PC-9 (cell line): ENCODE measurements around the gene PVALEF. TPM values are rescaled to one million over a fixed set of nuclear protein-coding genes. Genes with fewer than 3 reads are reported as not detected.

Experiments
- BruUV-seq: library from RNA; stranded (reverse); fragments of 400-500 nt; replicated peaks from 2 replicates; lab custom pipeline; 2021; lab: Mats Ljungman, UMichigan
- CTCF ChIA-PET: fragments of 300-600 bp; sonication (Branson Sonifier 250); formaldehyde crosslinking; loops from one replicate; lab custom pipeline; 2022; ENCODE audit warnings: antibody characterized with exemption; lab: Charles Lee
- POLR2A ChIA-PET: fragments of 300-600 bp; sonication (Branson Sonifier 250); formaldehyde crosslinking; loops from one replicate; lab custom pipeline; 2022; ENCODE audit warnings: antibody characterized with exemption; ENCODE audit not compliant: unreplicated experiment; lab: Charles Lee
- DNase-seq, 2 experiments: peaks; one replicate each; pipeline versions ENCODE4 v3.0.0 to v3.0.0-alpha.2; 2015 to 2022; ENCODE audit warnings: mixed read lengths in 1 of 2
- H2AFZ ChIP-seq: fragments of 200-600 bp; sonication (generic); 2 replicates; pipeline ENCODE4 v1.8.1; 2017; ENCODE audit warnings: antibody characterized with exemption
- H3F3A ChIP-seq: fragments of 200-600 bp; sonication (generic); 2 replicates; pipeline ENCODE4 v1.8.1; 2017; ENCODE audit warnings: antibody characterized with exemption, mild to moderate bottlenecking, low read depth; ENCODE audit not compliant: insufficient read depth
- H3K27ac ChIP-seq: fragments of 200-600 bp; sonication (generic); 2 replicates; pipeline ENCODE4 v1.6.1; 2016; ENCODE audit warnings: mixed run types
- H3K27me3 ChIP-seq: fragments of 200-600 bp; sonication (generic); 2 replicates; pipeline ENCODE4 v1.6.1; 2016; ENCODE audit warnings: low read depth, mixed run types; ENCODE audit not compliant: insufficient read depth
- H3K36me3 ChIP-seq: fragments of 200-600 bp; sonication (generic); 2 replicates; pipeline ENCODE4 v1.6.1; 2016; ENCODE audit warnings: low read depth, mixed run types
- H3K4me1 ChIP-seq: fragments of 200-600 bp; sonication (generic); replicated peaks from 2 replicates; pipeline ENCODE4 v1.6.1; 2016; ENCODE audit warnings: mixed run types; ENCODE audit not compliant: insufficient read depth
- H3K4me2 ChIP-seq: fragments of 200-600 bp; sonication (generic); 2 replicates; pipeline ENCODE4 v1.6.1; 2017; ENCODE audit warnings: mixed run types
- H3K4me3 ChIP-seq: fragments of 200-600 bp; sonication (generic); 2 replicates; pipeline ENCODE4 v1.6.1; 2016; ENCODE audit warnings: mixed run types
- H3K79me2 ChIP-seq: fragments of 200-600 bp; sonication (generic); 2 replicates; pipeline ENCODE4 v1.6.1; 2017; ENCODE audit warnings: low read depth, mixed run types
- H3K9me2 ChIP-seq: fragments of 200-600 bp; sonication (generic); 2 replicates; pipeline ENCODE4 v1.8.1; 2017; ENCODE audit warnings: mild to moderate bottlenecking; ENCODE audit not compliant: insufficient read depth
- H3K9me3 ChIP-seq: fragments of 200-600 bp; sonication (generic); 2 replicates; pipeline ENCODE4 v1.8.1; 2016; ENCODE audit warnings: low read depth; ENCODE audit not compliant: insufficient read depth
- H4K20me1 ChIP-seq: fragments of 200-600 bp; sonication (generic); 2 replicates; pipeline ENCODE4 v1.8.1; 2017; ENCODE audit not compliant: insufficient read depth
- EZH2 ChIP-seq: fragments of 200-600 bp; sonication (generic); IDR thresholded peaks from 2 replicates; pipeline ENCODE4 v1.8.0; 2017; ENCODE audit warnings: antibody characterized with exemption, low read depth
- intact Hi-C: fragments of 100-400 bp; cut with micrococcal nuclease; formaldehyde crosslinking; loops from one replicate; pipeline ENCODE4 v1.10.0; 2022; ENCODE audit not compliant: unreplicated experiment
- total RNA-seq: library from RNA; stranded (reverse); gene quantifications from 2 replicates; pipeline ENCODE4 v1.2.3, GENCODE V29; 2021
- TF ChIP-seq, protein P1 (sequence below): fragments of 200-600 bp; sonication (generic); conservative IDR thresholded peaks from 2 replicates; pipeline ENCODE4 v1.6.1; 2017; ENCODE audit warnings: mixed run types, antibody characterized with exemption, mild to moderate bottlenecking, moderate library complexity

The PVALEF gene
- total RNA-seq, 1 experiment from 2014 or later = not detected

DNA sequence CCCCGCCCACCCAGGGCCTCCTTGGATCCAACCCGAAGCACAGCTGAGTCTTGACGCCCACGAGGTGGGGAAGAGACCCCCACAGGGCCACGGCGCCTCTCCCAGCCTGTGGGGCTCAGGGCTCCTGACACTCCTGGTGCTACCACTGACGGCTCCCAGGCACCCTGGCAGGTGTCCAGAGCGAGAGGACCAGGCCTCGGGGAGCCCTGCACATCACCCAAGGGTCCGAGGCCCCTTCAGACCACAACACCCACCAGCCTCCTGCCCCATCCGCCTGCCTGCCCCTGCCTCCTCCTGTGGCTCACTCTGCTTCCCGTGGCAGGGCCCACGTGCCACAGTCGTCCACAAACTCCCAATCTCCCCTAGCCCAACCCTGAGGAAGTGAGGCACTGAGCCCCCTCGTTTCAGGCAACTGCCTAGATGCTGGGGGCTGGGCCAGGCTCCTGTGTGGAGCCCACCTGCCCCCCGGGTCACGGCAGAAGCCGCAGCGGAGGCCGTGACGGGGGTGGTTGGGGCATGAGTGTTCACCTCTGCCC lies 29.0 kb downstream of the PVALEF start:
- Histone ChIP-seq H2AFZ (no peak overlapping the region), H3K4me1 (peaks cover 7% of the 10 kb centered on the region; the same call in 1 of the 2 replicates), H3K9me2 (no peaks in the 10 kb centered on the region), H3F3A (no peaks in the 10 kb centered on the region), H4K20me1 (no peaks in the 10 kb centered on the region), H3K4me3 (no peak overlapping the region), H3K9me3 (no peaks in the 10 kb centered on the region), H3K79me2 (no peaks in the 10 kb centered on the region), H3K36me3 (no peaks in the 10 kb centered on the region), H3K4me2 (no peak overlapping the region), H3K27me3 (no peaks in the 10 kb centered on the region), H3K27ac (no peak overlapping the region)
- BruUV-seq = no TSS peak
- intact Hi-C loops = no loop called here
- no peak for DNase-seq
- ChIA-PET CTCF (no interaction called here), POLR2A (no interaction called here)
- TF ChIP-seq, protein P1, sequence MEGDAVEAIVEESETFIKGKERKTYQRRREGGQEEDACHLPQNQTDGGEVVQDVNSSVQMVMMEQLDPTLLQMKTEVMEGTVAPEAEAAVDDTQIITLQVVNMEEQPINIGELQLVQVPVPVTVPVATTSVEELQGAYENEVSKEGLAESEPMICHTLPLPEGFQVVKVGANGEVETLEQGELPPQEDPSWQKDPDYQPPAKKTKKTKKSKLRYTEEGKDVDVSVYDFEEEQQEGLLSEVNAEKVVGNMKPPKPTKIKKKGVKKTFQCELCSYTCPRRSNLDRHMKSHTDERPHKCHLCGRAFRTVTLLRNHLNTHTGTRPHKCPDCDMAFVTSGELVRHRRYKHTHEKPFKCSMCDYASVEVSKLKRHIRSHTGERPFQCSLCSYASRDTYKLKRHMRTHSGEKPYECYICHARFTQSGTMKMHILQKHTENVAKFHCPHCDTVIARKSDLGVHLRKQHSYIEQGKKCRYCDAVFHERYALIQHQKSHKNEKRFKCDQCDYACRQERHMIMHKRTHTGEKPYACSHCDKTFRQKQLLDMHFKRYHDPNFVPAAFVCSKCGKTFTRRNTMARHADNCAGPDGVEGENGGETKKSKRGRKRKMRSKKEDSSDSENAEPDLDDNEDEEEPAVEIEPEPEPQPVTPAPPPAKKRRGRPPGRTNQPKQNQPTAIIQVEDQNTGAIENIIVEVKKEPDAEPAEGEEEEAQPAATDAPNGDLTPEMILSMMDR = no peak
- no peak for TF ChIP-seq EZH2

DNA sequence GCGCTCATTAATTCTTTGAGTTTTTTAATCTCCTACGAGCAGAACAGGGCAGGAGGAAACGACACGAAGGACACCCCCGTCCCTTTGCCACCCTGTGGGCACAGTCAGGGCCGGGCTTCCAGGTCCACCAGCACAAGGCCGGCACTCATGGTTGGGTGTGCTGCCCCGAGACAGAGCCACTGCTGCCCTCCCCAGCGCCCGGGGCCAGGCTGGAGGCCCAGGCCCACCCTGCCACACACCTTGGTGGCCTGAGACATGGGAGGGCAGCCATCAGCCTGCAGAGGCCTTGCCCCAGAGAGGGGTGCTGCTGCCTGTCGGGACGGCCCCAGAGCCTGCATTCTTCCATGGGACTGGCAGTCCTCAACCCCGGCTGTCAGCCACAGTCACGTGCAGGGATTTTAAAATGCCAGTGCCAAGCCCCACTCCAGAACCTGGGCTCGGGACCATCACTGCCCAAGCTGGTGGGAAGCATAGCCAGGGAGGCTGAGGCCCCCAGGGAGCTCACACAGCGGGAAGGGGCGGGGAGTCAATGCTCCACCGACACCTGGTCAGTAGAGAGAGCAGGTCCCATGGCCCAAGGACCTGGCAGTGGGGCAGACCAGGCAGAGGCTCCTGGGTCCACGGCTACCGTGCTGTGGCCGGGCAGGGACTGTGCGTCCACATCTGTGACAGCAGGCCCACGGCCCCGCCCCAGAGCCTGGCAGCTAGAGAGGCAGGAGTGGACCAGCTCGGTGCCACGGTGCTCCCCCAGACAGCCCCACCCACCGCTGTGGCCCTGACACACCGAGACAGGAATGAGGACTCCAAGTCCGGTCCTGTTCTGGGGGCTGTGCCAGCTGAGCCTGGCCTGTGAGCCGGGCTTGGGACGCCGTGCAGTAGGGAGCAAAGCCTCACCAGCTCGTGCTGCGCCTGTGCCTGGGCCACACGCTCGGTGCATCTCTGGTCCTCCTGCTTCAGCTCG lies 29.9 kb downstream of the PVALEF start:
- no peaks in the 10 kb centered on the region for H3K79me2 ChIP-seq
- CTCF ChIA-PET = no interaction called here
- intact Hi-C loops = no loop called here
- H3K9me2 ChIP-seq = no peaks in the 10 kb centered on the region
- POLR2A ChIA-PET = interaction anchor here (0.7 kb wide), 1 partner anchor 464 kb away, joined by 12 read pairs; no protein-coding TSS in a partner anchor
- no peaks in the 10 kb centered on the region for H3K36me3 ChIP-seq
- H3K4me2 ChIP-seq = no peak overlapping the region
- H3K27me3 ChIP-seq = no peaks in the 10 kb centered on the region
- TF ChIP-seq, protein P1 = no peak
- TF ChIP-seq EZH2 = no peak
- no peak for DNase-seq
- H2AFZ ChIP-seq = no peak overlapping the region
- no peak overlapping the region for H3K27ac ChIP-seq
- H4K20me1 ChIP-seq = no peaks in the 10 kb centered on the region
- no peak overlapping the region for H3K4me3 ChIP-seq
- no TSS peak for BruUV-seq
- H3F3A ChIP-seq = no peaks in the 10 kb centered on the region
- H3K4me1 ChIP-seq = peaks cover 7% of the 10 kb centered on the region; the same call in 1 of the 2 replicates
- no peaks in the 10 kb centered on the region for H3K9me3 ChIP-seq

DNA sequence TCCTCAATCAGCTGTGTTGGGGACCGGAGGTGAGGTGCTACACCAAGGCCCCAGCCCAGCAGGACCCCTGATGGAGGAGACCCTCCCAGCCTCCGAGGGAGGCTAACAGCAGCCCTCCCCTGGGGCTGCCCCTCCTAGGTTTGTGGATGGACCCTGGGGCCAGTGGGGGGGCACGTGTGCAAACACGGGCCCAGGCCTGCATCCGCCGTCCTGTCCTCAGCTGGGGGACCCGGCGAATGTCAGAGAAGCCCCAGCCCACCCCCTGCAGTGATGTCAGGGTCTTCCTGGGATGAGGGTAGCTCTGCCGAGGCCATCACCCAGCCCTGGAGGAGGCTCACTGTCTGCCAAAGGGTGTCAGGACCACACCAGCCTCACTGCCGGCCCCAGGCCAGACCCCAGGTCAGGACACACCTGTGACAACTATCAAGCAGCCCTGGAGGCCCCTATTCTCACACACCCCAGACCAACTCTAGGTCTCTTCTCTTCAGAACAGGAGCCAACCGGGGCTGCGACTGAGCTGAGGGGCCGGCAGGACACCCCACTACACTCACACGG lies 30.7 kb downstream of the PVALEF start:
- BruUV-seq = no TSS peak
- DNase-seq = no peak
- Histone ChIP-seq H4K20me1 (no peaks in the 10 kb centered on the region), H3K27me3 (no peaks in the 10 kb centered on the region), H3K79me2 (no peaks in the 10 kb centered on the region), H3K9me2 (no peaks in the 10 kb centered on the region), H3F3A (no peaks in the 10 kb centered on the region), H2AFZ (no peak overlapping the region), H3K36me3 (no peaks in the 10 kb centered on the region), H3K27ac (no peak overlapping the region), H3K4me3 (no peak overlapping the region), H3K4me1 (peaks cover 7% of the 10 kb centered on the region; the same call in 1 of the 2 replicates), H3K9me3 (no peaks in the 10 kb centered on the region), H3K4me2 (no peak overlapping the region)
- POLR2A ChIA-PET = interaction anchor here (0.7 kb wide), 1 partner anchor 463 kb away, joined by 12 read pairs; no protein-coding TSS in a partner anchor
- TF ChIP-seq, protein P1 = no peak
- TF ChIP-seq EZH2 = no peak
- CTCF ChIA-PET = no interaction called here
- intact Hi-C loops = no loop called here
